ENCODE results near the gene COL5A3.
A peak's percentile ranks its signal among the peaks of the same experiment; 100 is the strongest.

Gene COL5A3

DNA sequence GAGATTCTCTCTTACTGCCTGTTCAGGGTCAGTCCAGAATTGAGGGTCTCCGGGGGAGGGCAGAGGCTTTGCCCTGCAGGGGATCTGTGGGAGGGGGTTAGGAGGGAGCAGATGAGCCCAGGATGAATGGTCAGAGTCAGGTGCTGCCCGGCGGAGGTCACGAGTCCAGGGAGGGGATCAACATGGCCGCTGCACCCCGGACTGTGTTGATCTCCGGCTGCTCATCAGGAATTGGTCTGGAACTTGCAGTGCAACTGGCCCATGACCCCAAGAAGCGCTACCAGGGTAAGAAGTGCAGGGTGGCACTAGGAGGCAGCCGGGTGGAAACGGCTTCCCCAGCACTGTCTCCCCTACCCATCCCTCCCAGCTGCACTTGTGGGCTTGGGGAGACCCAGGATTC, 3.0 kb upstream of the COL5A3 start, which contains the start of gene RDH8:
TSS of gene RDH8 (plus strand) at position 168 of the 400 bp plus-strand sequence. CDS start at position 183, 15 bp downstream.
- Histone ChIP-seq H3K27ac (ENCODE audit: insufficient read depth, low read length, poor library complexity, severe bottlenecking) (no peak within 1 kb of the TSS), H3K9me3 (ENCODE audit: control insufficient read depth, low read length) (no peaks in the 10 kb centered on the region), H3K36me3 (ENCODE audit: control insufficient read depth, insufficient read depth, low read length) (no peaks in the 10 kb centered on the region), H3K4me3 (ENCODE audit: insufficient read depth, low read depth, low read length, poor library complexity, severe bottlenecking) (no peak within 1 kb of the TSS), H3K4me1 (ENCODE audit: control insufficient read depth, insufficient read depth, low read length, poor library complexity, severe bottlenecking) (peaks cover under 1% of the 10 kb centered on the region), H3K27me3 (replicated peaks; ENCODE audit: control insufficient read depth, insufficient read depth, low read length, poor library complexity, severe bottlenecking) (peaks cover 24% of the 10 kb centered on the region)
- DNase-seq, result no peak

GRCh38 chr19:10011974-10012373, 1.7 kb upstream of the COL5A3 start:
- peaks cover 8% of the 10 kb centered on the region for H3K4me1 ChIP-seq (ENCODE audit: control insufficient read depth, insufficient read depth, low read length, poor library complexity, severe bottlenecking)
- H3K27me3 ChIP-seq (replicated peaks; ENCODE audit: control insufficient read depth, insufficient read depth, low read length, poor library complexity, severe bottlenecking), result peaks cover 33% of the 10 kb centered on the region
- DNase-seq, result no peak

DNA sequence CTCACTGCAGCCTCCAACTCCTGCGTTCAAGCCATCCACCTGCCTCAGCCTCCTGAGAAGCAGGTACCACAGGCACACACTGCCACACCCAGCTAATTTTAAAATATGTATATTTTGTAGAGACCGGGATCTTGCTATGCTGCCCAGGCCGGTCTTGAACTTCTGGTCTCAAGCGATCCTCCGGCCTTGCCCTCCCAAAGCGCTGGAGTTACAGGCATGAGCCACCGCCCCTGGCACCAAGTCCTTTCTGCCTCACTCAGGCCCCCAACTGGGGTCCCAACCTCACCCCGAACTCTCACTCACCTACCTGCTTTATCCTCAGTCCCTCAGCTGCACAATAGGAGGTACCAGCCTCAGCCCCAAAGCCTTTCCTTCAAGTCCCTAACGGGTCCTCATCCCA, 635 bp upstream of the COL5A3 start:
- Histone ChIP-seq H3K27me3 (replicated peaks; ENCODE audit: control insufficient read depth, insufficient read depth, low read length, poor library complexity, severe bottlenecking) (peaks cover 35% of the 10 kb centered on the region), H3K4me1 (ENCODE audit: control insufficient read depth, insufficient read depth, low read length, poor library complexity, severe bottlenecking) (peaks cover 13% of the 10 kb centered on the region), H3K27ac (ENCODE audit: insufficient read depth, low read length, poor library complexity, severe bottlenecking) (no peak overlapping the region), H3K36me3 (ENCODE audit: control insufficient read depth, insufficient read depth, low read length) (no peaks in the 10 kb centered on the region), H3K9me3 (ENCODE audit: control insufficient read depth, low read length) (no peaks in the 10 kb centered on the region), H3K4me3 (ENCODE audit: insufficient read depth, low read depth, low read length, poor library complexity, severe bottlenecking) (no peak overlapping the region)
- no peak for DNase-seq

More at GRCh38 chr19:10011974-10012373, 1.7 kb upstream of the COL5A3 start:
- Histone ChIP-seq H3K36me3 (ENCODE audit: control insufficient read depth, insufficient read depth, low read length) (no peaks in the 10 kb centered on the region), H3K4me3 (ENCODE audit: insufficient read depth, low read depth, low read length, poor library complexity, severe bottlenecking) (no peak overlapping the region), H3K9me3 (ENCODE audit: control insufficient read depth, low read length) (no peaks in the 10 kb centered on the region), H3K27ac (ENCODE audit: insufficient read depth, low read length, poor library complexity, severe bottlenecking) (no peak overlapping the region)

DNA sequence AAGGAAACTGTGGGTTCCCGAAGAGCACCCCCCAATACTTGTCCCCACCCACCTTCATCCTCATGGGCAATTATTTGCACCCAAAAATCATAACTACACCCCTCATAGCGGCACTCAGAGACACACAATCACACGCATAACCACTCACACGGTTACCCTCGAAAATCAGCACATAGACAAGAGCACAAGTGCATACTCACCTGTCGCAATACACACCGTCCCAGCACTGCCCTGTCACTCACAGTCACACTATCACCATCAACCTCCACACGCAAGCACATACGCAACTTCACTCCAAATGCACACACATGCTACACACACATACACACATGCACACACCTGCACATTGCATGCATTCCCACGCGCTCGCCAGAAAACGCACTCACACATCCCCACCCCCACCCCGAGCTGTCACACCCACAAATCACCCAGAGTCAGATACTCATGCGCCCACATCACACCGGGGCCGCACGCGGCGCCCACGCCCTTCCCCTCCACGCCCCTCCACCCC, 535 bp downstream of the COL5A3 start:
- peaks cover 35% of the 10 kb centered on the region for H3K27me3 ChIP-seq (replicated peaks; ENCODE audit: control insufficient read depth, insufficient read depth, low read length, poor library complexity, severe bottlenecking)
- DNase-seq, result no peak
- H3K36me3 ChIP-seq (ENCODE audit: control insufficient read depth, insufficient read depth, low read length), result no peaks in the 10 kb centered on the region
- H3K27ac ChIP-seq (ENCODE audit: insufficient read depth, low read length, poor library complexity, severe bottlenecking), result no peak overlapping the region
- no peak overlapping the region for H3K4me3 ChIP-seq (ENCODE audit: insufficient read depth, low read depth, low read length, poor library complexity, severe bottlenecking)
- no peaks in the 10 kb centered on the region for H3K9me3 ChIP-seq (ENCODE audit: control insufficient read depth, low read length)
- peaks cover 16% of the 10 kb centered on the region for H3K4me1 ChIP-seq (ENCODE audit: control insufficient read depth, insufficient read depth, low read length, poor library complexity, severe bottlenecking)

DNA sequence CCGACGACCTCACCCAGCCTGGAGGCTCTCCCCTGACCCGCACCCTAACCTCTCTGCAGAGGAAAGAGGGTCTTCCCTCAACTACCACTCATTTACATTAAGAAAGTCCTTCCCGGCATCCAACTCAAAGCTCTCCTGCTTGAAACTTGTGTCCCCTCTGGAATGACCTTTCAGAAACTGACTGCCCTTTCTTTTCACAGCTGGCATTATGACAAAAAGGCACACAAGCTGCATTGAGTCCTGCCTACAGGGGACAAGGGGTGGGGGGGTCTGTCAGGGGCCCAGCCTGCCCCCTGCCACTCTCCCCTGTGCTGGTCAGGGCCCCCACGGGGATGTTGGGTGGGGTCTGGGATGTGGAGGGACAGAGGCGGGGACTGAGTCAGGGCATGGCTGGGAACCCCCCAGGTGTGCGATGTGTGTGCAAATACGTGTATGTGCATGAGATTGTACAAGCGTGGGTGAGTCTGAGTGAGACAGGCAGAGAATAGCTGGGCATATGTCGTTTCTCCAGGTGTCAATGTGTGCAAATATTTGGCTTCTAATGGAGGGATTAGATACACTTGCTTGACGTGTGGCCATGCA, 2.0 kb downstream of the COL5A3 start:
- H3K27me3 ChIP-seq (replicated peaks; ENCODE audit: control insufficient read depth, insufficient read depth, low read length, poor library complexity, severe bottlenecking), result peaks cover 35% of the 10 kb centered on the region
- peaks cover 16% of the 10 kb centered on the region for H3K4me1 ChIP-seq (ENCODE audit: control insufficient read depth, insufficient read depth, low read length, poor library complexity, severe bottlenecking)

DNA sequence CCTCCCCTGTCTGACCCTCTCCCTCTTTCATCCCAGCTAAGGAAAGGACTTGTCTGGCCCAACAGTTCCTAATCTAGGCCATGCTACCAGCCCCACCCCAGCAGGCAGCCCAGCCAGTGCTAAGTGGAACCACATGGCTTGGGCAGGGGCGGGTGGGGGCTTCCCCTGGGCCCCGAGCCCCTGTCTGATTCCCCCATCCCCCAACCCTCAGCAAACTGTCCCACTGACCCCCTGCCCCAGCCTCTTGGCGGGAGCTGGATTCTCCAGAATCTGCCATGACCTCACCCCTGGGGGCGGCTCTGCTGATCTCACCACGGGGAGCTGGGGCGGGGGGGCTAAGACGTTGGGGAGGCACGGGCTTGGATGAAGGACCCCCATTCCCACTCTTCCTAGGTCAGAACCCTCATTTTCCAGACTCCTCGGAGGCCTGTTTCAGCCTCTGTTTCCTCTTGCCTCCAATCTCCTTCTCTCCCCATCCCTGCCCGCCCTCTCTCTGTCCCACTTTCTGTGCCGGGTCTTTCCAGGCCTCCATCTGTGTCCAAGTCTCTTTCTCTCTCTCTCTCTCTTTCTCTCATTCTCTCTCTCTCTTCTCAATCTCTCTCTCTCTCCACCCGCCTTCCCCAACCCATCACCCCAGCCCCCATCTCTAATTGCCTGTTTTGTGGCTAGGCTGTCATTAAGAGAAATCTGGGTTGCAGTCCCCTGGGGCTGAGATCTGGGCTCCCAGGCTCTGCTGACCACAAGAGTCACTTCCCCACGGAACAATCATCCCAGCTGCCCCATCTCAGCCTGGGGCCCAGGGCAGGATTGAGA, 2.7 kb downstream of the COL5A3 start:
- Histone ChIP-seq H3K27ac (ENCODE audit: insufficient read depth, low read length, poor library complexity, severe bottlenecking) (no peak overlapping the region), H3K4me3 (ENCODE audit: insufficient read depth, low read depth, low read length, poor library complexity, severe bottlenecking) (no peak overlapping the region), H3K27me3 (replicated peaks; ENCODE audit: control insufficient read depth, insufficient read depth, low read length, poor library complexity, severe bottlenecking) (peaks cover 35% of the 10 kb centered on the region), H3K36me3 (ENCODE audit: control insufficient read depth, insufficient read depth, low read length) (no peaks in the 10 kb centered on the region), H3K9me3 (ENCODE audit: control insufficient read depth, low read length) (no peaks in the 10 kb centered on the region), H3K4me1 (ENCODE audit: control insufficient read depth, insufficient read depth, low read length, poor library complexity, severe bottlenecking) (peaks cover 16% of the 10 kb centered on the region)
- DNase-seq, result no peak

More for the DNA sequence above, 2.0 kb downstream of the COL5A3 start:
- Histone ChIP-seq H3K27ac (ENCODE audit: insufficient read depth, low read length, poor library complexity, severe bottlenecking) (no peak overlapping the region), H3K9me3 (ENCODE audit: control insufficient read depth, low read length) (no peaks in the 10 kb centered on the region), H3K36me3 (ENCODE audit: control insufficient read depth, insufficient read depth, low read length) (no peaks in the 10 kb centered on the region), H3K4me3 (ENCODE audit: insufficient read depth, low read depth, low read length, poor library complexity, severe bottlenecking) (no peak overlapping the region)
- DNase-seq, result no peak

- Histone ChIP-seq H3K9me3 (ENCODE audit: control insufficient read depth, low read length) (no peaks in the 10 kb centered on the region), H3K4me3 (ENCODE audit: insufficient read depth, low read depth, low read length, poor library complexity, severe bottlenecking) (no peak overlapping the region), H3K27ac (ENCODE audit: insufficient read depth, low read length, poor library complexity, severe bottlenecking) (no peak overlapping the region), H3K4me1 (ENCODE audit: control insufficient read depth, insufficient read depth, low read length, poor library complexity, severe bottlenecking) (peaks cover 16% of the 10 kb centered on the region), H3K36me3 (ENCODE audit: control insufficient read depth, insufficient read depth, low read length) (no peaks in the 10 kb centered on the region), H3K27me3 (replicated peaks; ENCODE audit: control insufficient read depth, insufficient read depth, low read length, poor library complexity, severe bottlenecking) (peaks cover 35% of the 10 kb centered on the region)
- DNase-seq, result no peak
Observed at GRCh38 chr19:10006752-10007323, 3.5 kb downstream of the COL5A3 start.

- H3K27me3 ChIP-seq (replicated peaks; ENCODE audit: control insufficient read depth, insufficient read depth, low read length, poor library complexity, severe bottlenecking), result peaks cover 37% of the 10 kb centered on the region
- peaks cover 16% of the 10 kb centered on the region for H3K4me1 ChIP-seq (ENCODE audit: control insufficient read depth, insufficient read depth, low read length, poor library complexity, severe bottlenecking)
- H3K9me3 ChIP-seq (ENCODE audit: control insufficient read depth, low read length), result no peaks in the 10 kb centered on the region
- H3K36me3 ChIP-seq (ENCODE audit: control insufficient read depth, insufficient read depth, low read length), result no peaks in the 10 kb centered on the region
- H3K4me3 ChIP-seq (ENCODE audit: insufficient read depth, low read depth, low read length, poor library complexity, severe bottlenecking), result no peak overlapping the region
- H3K27ac ChIP-seq (ENCODE audit: insufficient read depth, low read length, poor library complexity, severe bottlenecking), result no peak overlapping the region
- peak in 2 of 3 donors; percentile 7 to 12 for DNase-seq
Observed at GRCh38 chr19:10006335-10006708, 4.0 kb downstream of the COL5A3 start.

DNA sequence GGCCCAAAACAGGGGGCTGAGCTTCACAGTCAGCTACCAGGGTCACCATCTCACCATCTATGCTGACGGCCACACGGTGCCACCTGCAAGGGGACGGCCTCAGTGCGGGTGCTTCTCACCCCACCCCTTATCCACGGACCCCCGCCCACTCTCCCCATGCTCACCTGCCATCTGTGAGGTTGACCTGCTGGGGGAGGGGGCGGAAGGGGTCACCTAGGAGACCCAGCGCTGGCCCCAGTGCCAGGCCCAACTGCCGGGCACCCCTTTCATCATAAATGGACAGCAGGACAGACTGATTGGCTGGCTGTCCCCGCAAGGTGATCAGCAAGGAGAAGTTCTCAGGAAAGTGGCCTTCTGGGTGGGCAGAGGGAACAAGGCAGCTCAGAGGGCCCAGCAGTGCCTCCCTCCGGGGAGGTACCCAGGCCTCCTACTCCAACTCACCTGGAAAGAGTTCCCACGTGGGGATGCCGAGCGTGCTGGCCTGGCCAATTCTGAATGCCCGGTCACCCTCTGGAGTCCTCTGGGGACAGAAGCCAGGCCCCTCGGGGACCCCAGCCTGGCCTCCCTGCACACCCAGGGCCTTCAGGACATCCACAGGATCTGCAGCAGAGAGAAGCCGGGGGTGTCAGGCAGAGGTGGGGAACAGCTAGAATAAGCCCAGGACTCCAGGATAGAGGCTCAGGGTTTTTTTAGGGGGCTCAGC, 4.5 kb downstream of the COL5A3 start:
- Histone ChIP-seq H3K4me1 (ENCODE audit: control insufficient read depth, insufficient read depth, low read length, poor library complexity, severe bottlenecking) (peaks cover 16% of the 10 kb centered on the region), H3K9me3 (ENCODE audit: control insufficient read depth, low read length) (no peaks in the 10 kb centered on the region), H3K36me3 (ENCODE audit: control insufficient read depth, insufficient read depth, low read length) (no peaks in the 10 kb centered on the region), H3K27me3 (replicated peaks; ENCODE audit: control insufficient read depth, insufficient read depth, low read length, poor library complexity, severe bottlenecking) (peaks cover 33% of the 10 kb centered on the region), H3K4me3 (ENCODE audit: insufficient read depth, low read depth, low read length, poor library complexity, severe bottlenecking) (no peak overlapping the region), H3K27ac (ENCODE audit: insufficient read depth, low read length, poor library complexity, severe bottlenecking) (no peak overlapping the region)
- DNase-seq, result no peak
